Thoracic aorta (tissue), 2 donors: Measurements from ENCODE around the gene FGGY. TPM values are rescaled to one million over a fixed set of nuclear protein-coding genes. Genes with fewer than 3 reads are reported as not detected.
A peak's percentile ranks its signal among the peaks of the same experiment; 100 is the strongest.

ENCODE experiments used
- ATAC-seq: fragments of 150-250 bp; one replicate; pipeline ENCODE4 v1.8.0; 2017; ENCODE audit warnings: low read depth; ENCODE audit not compliant: insufficient number of reproducible peaks, low FRiP score
- DNase-seq: peaks from one replicate; pipeline ENCODE4 v3.0.0-alpha.2; 2020; ENCODE audit warnings: low spot score
- H3K27ac ChIP-seq, 2 donors: fragments of 200-600 bp; sonication (generic); 1 replicate in 1 of 2; 2 replicates in 1 of 2; pipeline ENCODE4 v1.5.1; 2016; ENCODE audit warnings: mild to moderate bottlenecking in 2 of 2, moderate library complexity in 2 of 2
- H3K27me3 ChIP-seq: fragments of 200-600 bp; sonication (generic); replicated peaks from 2 replicates; pipeline ENCODE4 v1.6.0; 2016; ENCODE audit warnings: mild to moderate bottlenecking; ENCODE audit not compliant: insufficient read depth
- H3K36me3 ChIP-seq: fragments of 200-600 bp; sonication (generic); one replicate; pipeline ENCODE4 v1.5.1; 2016
- H3K4me1 ChIP-seq, 2 donors: fragments of 200-600 bp; sonication (generic); 1 replicate in 1 of 2; 2 replicates in 1 of 2; pipeline versions ENCODE4 v1.5.1 to v1.6.0; 2016; ENCODE audit warnings: low read depth in 2 of 2, mild to moderate bottlenecking in 1 of 2; ENCODE audit not compliant: control insufficient read depth in 1 of 2
- H3K4me3 ChIP-seq: fragments of 200-600 bp; sonication (generic); 2 replicates; pipeline ENCODE4 v1.5.1; 2016; ENCODE audit warnings: mild to moderate bottlenecking
- H3K9me3 ChIP-seq: fragments of 200-600 bp; sonication (generic); 2 replicates; pipeline ENCODE4 v1.5.1; 2016
- CTCF ChIP-seq: fragments of 200-600 bp; sonication (generic); IDR thresholded peaks from one replicate; pipeline ENCODE4 v1.5.1; 2019; ENCODE audit warnings: antibody characterized with exemption
- total RNA-seq, 2 donors: library from RNA; depleted of rRNA; stranded (reverse); fragments of >200 nt; gene quantifications; one replicate each; pipeline versions ENCODE4 v1.1.0 to v1.2.3, GENCODE V29; 2016

FGGY gene
- total RNA-seq, 2 donors from 2014 or later = 6.5 to 9.9 TPM

GRCh38 chr1:59409549-59409948, 112.7 kb downstream of the FGGY start:
- Histone ChIP-seq H3K9me3 (no peaks in the 10 kb centered on the region), H3K27ac (peak overlapping the region; percentile 79 to 81)

GRCh38 chr1:59409986-59410385, 113.1 kb downstream of the FGGY start:
- ATAC-seq (no peak), DNase-seq (no peak)
- Histone ChIP-seq H3K4me1 (peaks cover 21 to 43% of the 10 kb centered on the region in 2 donors), H3K27ac (no peak overlapping the region), H3K4me3 (no peak overlapping the region), H3K9me3 (no peaks in the 10 kb centered on the region), H3K36me3 (no peaks in the 10 kb centered on the region), H3K27me3 (no peaks in the 10 kb centered on the region)
- no peak for TF ChIP-seq CTCF

More at GRCh38 chr1:59409549-59409948, 112.7 kb downstream of the FGGY start:
- H3K27me3 ChIP-seq = no peaks in the 10 kb centered on the region
- H3K4me1 ChIP-seq = peaks cover 21 to 43% of the 10 kb centered on the region in 2 donors
- TF ChIP-seq CTCF = no peak
- DNase-seq (no peak), ATAC-seq (no peak)
- no peak overlapping the region for H3K4me3 ChIP-seq
- no peaks in the 10 kb centered on the region for H3K36me3 ChIP-seq

GRCh38 chr1:59410457-59410856, 113.6 kb downstream of the FGGY start:
- Histone ChIP-seq H3K9me3 (no peaks in the 10 kb centered on the region), H3K4me1 (peaks cover 21 to 43% of the 10 kb centered on the region in 2 donors), H3K36me3 (no peaks in the 10 kb centered on the region), H3K27ac (no peak overlapping the region), H3K27me3 (no peaks in the 10 kb centered on the region), H3K4me3 (no peak overlapping the region)
- ATAC-seq (no peak), DNase-seq (no peak)
- no peak for TF ChIP-seq CTCF

GRCh38 chr1:59411147-59411546, 114.3 kb downstream of the FGGY start:
- Histone ChIP-seq H3K27me3 (no peaks in the 10 kb centered on the region), H3K4me3 (no peak overlapping the region), H3K9me3 (no peaks in the 10 kb centered on the region), H3K36me3 (no peaks in the 10 kb centered on the region), H3K27ac (no peak overlapping the region), H3K4me1 (peaks cover 21 to 43% of the 10 kb centered on the region in 2 donors)
- no peak for TF ChIP-seq CTCF
- ATAC-seq (no peak), DNase-seq (no peak)

- Histone ChIP-seq H3K4me1 (peaks cover 19 to 33% of the 10 kb centered on the region in 2 donors), H3K27ac (peak overlapping the region in 1 of 2 donors; percentile 20), H3K36me3 (no peaks in the 10 kb centered on the region), H3K27me3 (no peaks in the 10 kb centered on the region), H3K9me3 (no peaks in the 10 kb centered on the region), H3K4me3 (no peak overlapping the region)
- DNase-seq = no peak
- ATAC-seq = peak; percentile 39
- TF ChIP-seq CTCF = no peak
Observed at GRCh38 chr1:59412718-59413326, 115.9 kb downstream of the FGGY start.
